BLaER1 (cell line): ENCODE data around the gene GCNA.
A peak's percentile ranks its signal among the peaks of the same experiment; 100 is the strongest.
"Not testable (repeated sequence)": the region's sequence is repeated elsewhere in the genome, so short reads cannot be mapped to it uniquely, and the experiment has no call there.

Source experiments
- H3K27ac ChIP-seq: shearing (Covaris generic); formaldehyde crosslinking; 2 replicates; pipeline ENCODE4 v1.8.1; 2022
- H3K27me3 ChIP-seq: shearing (Covaris generic); formaldehyde crosslinking; 2 replicates; pipeline ENCODE4 v1.8.1; 2022
- H3K36me3 ChIP-seq: shearing (Covaris generic); formaldehyde crosslinking; 2 replicates; pipeline ENCODE4 v1.8.1; 2022
- H3K4me1 ChIP-seq: shearing (Covaris generic); formaldehyde crosslinking; 2 replicates; pipeline ENCODE4 v1.8.1; 2022
- H3K4me2 ChIP-seq: shearing (Covaris generic); formaldehyde crosslinking; 2 replicates; pipeline ENCODE4 v1.8.1; 2022
- H3K4me3 ChIP-seq: shearing (Covaris generic); formaldehyde crosslinking; 2 replicates; pipeline ENCODE4 v1.8.1; 2022
- H3K9ac ChIP-seq: shearing (Covaris generic); formaldehyde crosslinking; 2 replicates; pipeline ENCODE4 v1.8.1; 2022
- H3K9me3 ChIP-seq: shearing (Covaris generic); formaldehyde crosslinking; 2 replicates; pipeline ENCODE4 v1.8.1; 2022
- H4K20me1 ChIP-seq: shearing (Covaris generic); formaldehyde crosslinking; 2 replicates; pipeline ENCODE4 v1.8.1; 2022
- Cebpa-rat ChIP-seq: shearing (Covaris generic); IDR thresholded peaks from 2 replicates; pipeline ENCODE4 v1.8.1; 2022

GCNA gene

DNA sequence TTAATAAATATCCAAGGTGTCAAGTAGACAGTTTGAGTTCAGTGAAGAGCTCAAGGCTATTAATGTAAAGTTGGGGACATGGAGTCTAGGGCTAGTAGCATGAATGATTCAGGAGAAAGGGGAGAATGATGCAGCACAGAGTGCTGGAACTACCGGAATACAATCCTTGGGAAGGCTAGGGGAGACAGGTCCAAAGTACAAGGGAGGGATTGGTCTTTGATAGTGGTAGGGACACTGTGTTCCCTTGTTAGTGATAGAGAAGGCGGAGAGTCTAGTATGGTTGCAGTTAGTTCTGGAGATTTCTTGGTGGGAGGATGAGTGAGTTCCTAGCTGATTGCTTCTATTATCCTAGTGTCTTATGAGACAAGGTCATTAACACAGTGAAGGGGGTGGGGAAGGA is 8.7 kb downstream of the GCNA start:
- Histone ChIP-seq H3K4me3 (no peak overlapping the region), H3K27ac (no peak overlapping the region), H3K9me3 (no peaks in the 10 kb centered on the region), H3K36me3 (no peaks in the 10 kb centered on the region), H3K4me2 (no peak overlapping the region), H3K9ac (no peak overlapping the region), H4K20me1 (no peaks in the 10 kb centered on the region; the same call in 1 of the 2 replicates), H3K4me1 (no peaks in the 10 kb centered on the region), H3K27me3 (peaks cover 26% of the 10 kb centered on the region)
- TF ChIP-seq Cebpa-rat: no peak

- H3K4me3 ChIP-seq, H3K4me1 ChIP-seq, H4K20me1 ChIP-seq, H3K9ac ChIP-seq, H3K27ac ChIP-seq, H3K9me3 ChIP-seq, H3K4me2 ChIP-seq: not testable (repeated sequence)
- H3K36me3 ChIP-seq: peaks cover 17% of the 10 kb centered on the region
- peaks cover 58% of the 10 kb centered on the region for H3K27me3 ChIP-seq
These were observed 15.0 kb downstream of the GCNA start for GRCh38 chrX:71593210-71593609.

DNA sequence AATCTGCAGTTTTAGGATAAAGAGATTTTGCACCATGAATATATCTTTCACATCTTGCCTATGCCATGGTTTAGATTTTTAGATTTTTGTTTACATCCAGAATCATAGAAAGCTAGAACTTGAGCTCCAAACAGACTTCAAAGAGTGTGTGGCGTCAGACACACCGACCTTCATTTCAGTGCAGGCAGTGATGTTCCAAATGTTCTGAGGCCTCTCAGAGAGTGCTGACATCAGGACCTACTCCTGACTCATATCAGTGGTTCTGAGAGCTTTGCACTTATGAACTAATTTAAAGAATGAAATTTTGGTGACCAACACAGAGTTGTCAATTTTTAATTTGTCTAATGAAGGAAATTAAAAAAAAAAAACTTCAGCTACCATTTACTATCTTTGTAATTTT is 21.7 kb downstream of the GCNA start:
- no peak for TF ChIP-seq Cebpa-rat
- no peak overlapping the region for H3K4me3 ChIP-seq
- no peak overlapping the region for H3K9ac ChIP-seq
- H3K36me3 ChIP-seq: peaks cover 70% of the 10 kb centered on the region
- H3K4me1 ChIP-seq: no peaks in the 10 kb centered on the region
- peaks cover 18% of the 10 kb centered on the region for H3K9me3 ChIP-seq
- H3K4me2 ChIP-seq: no peak overlapping the region
- no peak overlapping the region for H3K27ac ChIP-seq
- peaks cover 7% of the 10 kb centered on the region; the same call in 1 of the 2 replicates for H4K20me1 ChIP-seq
- H3K27me3 ChIP-seq: peaks cover 73% of the 10 kb centered on the region

- peaks cover 69% of the 10 kb centered on the region for H3K36me3 ChIP-seq
- H3K9me3 ChIP-seq: peaks cover 18% of the 10 kb centered on the region
- H3K4me3 ChIP-seq: no peak overlapping the region
- H4K20me1 ChIP-seq: 0 out of 2 replicates have a peak, but pooled peaks cover under 1% of the 10 kb centered on the region
- no peak overlapping the region for H3K27ac ChIP-seq
- peaks cover 67% of the 10 kb centered on the region for H3K27me3 ChIP-seq
- H3K4me2 ChIP-seq: no peak overlapping the region
- no peak for TF ChIP-seq Cebpa-rat
- no peak overlapping the region for H3K9ac ChIP-seq
- peaks cover 16% of the 10 kb centered on the region for H3K4me1 ChIP-seq
These were observed 25.4 kb downstream of the GCNA start for GRCh38 chrX:71603618-71604017.

DNA sequence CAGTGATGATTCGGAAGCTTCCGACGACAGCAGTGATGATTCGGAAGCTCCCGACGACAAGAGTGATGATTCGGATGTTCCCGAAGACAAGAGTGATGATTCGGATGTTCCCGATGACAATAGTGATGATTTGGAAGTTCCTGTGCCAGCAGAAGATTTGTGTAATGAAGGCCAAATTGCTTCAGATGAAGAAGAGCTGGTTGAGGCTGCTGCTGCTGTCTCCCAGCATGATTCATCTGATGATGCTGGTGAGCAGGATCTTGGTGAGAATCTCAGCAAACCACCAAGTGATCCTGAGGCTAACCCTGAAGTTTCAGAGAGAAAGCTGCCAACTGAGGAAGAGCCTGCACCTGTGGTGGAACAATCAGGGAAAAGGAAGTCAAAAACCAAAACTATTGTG is 25.9 kb downstream of the GCNA start:
- H3K27ac ChIP-seq: no peak overlapping the region
- no peaks in the 10 kb centered on the region for H4K20me1 ChIP-seq
- peaks cover 71% of the 10 kb centered on the region for H3K36me3 ChIP-seq
- H3K9ac ChIP-seq: no peak overlapping the region
- H3K4me1 ChIP-seq: peaks cover 16% of the 10 kb centered on the region
- TF ChIP-seq Cebpa-rat: no peak
- peaks cover 18% of the 10 kb centered on the region for H3K9me3 ChIP-seq
- H3K4me2 ChIP-seq: no peak overlapping the region
- H3K4me3 ChIP-seq: no peak overlapping the region
- H3K27me3 ChIP-seq: peaks cover 67% of the 10 kb centered on the region

DNA sequence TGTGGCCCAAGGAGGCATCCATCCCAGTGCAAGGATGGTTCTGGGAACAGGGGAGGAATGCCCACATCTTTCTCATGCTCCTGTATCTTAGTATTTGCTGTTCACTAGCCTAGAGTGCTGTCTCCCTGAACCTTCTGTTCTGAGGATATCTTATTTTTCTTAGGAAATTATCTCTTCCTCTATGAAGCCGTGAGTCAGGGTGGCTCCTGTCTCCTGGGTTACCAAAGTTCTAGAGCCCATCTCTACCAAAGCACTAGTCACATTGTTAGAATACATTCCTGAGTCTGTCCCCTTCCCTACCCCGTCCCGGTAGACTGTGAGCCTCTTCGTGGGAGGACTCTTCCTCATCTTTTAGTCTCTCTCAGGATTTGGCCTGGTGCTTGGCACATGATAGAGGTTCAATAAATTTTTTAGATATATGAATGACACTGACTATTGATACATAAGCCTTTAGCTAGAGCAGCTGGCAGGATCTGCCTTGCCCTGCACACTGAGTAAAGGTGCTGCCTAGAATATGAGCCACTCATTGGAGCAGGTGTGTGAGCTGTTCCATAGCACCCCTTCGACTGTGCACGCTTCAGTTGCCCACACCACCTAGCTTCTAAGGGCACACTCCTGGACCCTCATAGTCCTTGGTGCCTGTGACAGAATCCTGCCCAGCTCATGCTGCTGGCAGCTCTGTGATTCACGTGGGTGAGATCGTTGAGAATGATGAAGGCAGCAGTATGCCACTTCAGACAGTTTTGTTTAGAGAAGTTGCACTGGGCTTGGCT is 26.7 kb downstream of the GCNA start:
- H3K9ac ChIP-seq: no peak overlapping the region
- H3K4me2 ChIP-seq: no peak overlapping the region
- H3K27ac ChIP-seq: no peak overlapping the region
- no peak overlapping the region for H3K4me3 ChIP-seq
- H3K27me3 ChIP-seq: peaks cover 69% of the 10 kb centered on the region
- H3K4me1 ChIP-seq: peaks cover 16% of the 10 kb centered on the region
- peaks cover 18% of the 10 kb centered on the region for H3K9me3 ChIP-seq
- H4K20me1 ChIP-seq: no peaks in the 10 kb centered on the region
- peaks cover 76% of the 10 kb centered on the region for H3K36me3 ChIP-seq
- no peak for TF ChIP-seq Cebpa-rat

DNA sequence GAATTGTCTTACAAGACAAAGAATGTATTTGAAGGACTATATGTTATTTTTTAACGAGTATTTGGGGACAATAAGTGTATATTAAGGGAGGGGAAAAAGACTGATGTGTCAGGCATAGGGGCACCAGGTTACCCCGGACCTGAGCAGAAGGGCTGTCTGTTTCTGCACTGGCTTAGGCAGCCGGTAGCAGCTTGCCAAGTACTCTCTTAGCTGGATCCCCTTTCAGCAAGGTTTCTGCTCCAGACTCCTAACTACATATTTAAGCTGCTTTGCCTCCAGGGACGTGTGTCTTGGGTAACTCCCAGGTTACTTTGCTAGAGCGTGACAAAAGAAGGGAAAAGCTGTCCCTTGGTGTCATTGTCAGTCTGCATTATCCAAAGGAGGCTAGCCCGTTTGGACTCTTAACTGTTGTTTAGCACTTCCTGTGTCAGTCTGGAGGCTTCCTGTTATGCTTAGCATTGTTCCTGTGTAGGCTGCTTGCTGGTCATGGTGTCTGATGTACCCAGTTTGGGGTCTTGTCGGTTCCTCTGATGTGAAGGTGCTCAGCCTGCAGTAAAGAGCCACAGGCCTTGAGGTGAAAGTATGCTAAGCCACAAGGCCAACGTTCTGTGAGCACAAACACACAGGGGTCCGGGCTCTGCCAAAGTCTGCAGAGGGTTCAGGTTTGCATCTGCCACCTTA is 28.4 kb downstream of the GCNA start:
- H3K27me3 ChIP-seq: peaks cover 70% of the 10 kb centered on the region
- no peak overlapping the region for H3K4me3 ChIP-seq
- H3K36me3 ChIP-seq: peaks cover 83% of the 10 kb centered on the region
- no peak for TF ChIP-seq Cebpa-rat
- H3K9me3 ChIP-seq: peaks cover 18% of the 10 kb centered on the region
- H3K4me2 ChIP-seq: peak overlapping the region; percentile 52
- H3K9ac ChIP-seq: no peak overlapping the region
- H3K27ac ChIP-seq: peak overlapping the region; percentile 36; the same call in 1 of the 2 replicates
- H4K20me1 ChIP-seq: no peaks in the 10 kb centered on the region
- H3K4me1 ChIP-seq: peaks cover 16% of the 10 kb centered on the region

- Histone ChIP-seq H3K4me3 (no peak overlapping the region), H3K9me3 (peaks cover 13% of the 10 kb centered on the region), H4K20me1 (no peaks in the 10 kb centered on the region), H3K27ac (no peak overlapping the region), H3K36me3 (peaks cover 80% of the 10 kb centered on the region), H3K4me2 (no peak overlapping the region), H3K9ac (no peak overlapping the region), H3K27me3 (peaks cover 72% of the 10 kb centered on the region), H3K4me1 (peaks cover 16% of the 10 kb centered on the region)
- no peak for TF ChIP-seq Cebpa-rat
These were observed 29.3 kb downstream of the GCNA start for GRCh38 chrX:71607488-71607887.

DNA sequence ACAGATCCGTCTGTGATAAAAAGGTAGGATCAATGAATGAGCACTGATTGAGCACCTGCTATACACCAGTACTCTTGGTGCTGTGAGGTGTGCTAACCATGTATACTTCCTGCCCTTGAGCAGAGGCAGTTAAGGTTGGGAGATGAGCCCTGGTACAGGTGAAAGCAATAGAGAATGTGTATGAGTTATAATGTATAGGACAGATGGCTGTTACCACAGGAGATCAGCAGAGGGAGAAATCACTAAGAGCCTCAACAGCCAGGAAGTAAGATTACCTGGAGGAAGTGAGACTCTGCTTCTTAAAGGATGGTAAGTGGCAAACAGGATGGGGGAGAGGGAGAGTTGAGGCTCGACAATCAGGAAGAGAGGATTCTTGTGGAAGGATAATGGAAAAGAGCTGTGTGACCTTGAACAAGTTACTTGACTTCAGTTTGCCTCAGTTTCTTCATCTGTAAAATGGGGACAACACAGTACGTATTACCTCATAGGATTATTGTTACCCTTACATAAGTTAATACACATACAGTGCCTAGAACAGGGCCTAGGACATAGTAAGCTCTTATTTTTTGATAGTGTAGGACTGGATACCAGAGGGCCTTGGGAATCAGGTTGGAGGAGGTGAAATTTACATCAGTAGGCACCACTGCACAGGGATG is 31.0 kb downstream of the GCNA start:
- no peaks in the 10 kb centered on the region; the same call in 1 of the 2 replicates for H3K9me3 ChIP-seq
- TF ChIP-seq Cebpa-rat: no peak
- H3K4me1 ChIP-seq: peaks cover 16% of the 10 kb centered on the region
- no peaks in the 10 kb centered on the region for H4K20me1 ChIP-seq
- no peak overlapping the region for H3K9ac ChIP-seq
- peaks cover 90% of the 10 kb centered on the region for H3K27me3 ChIP-seq
- H3K4me3 ChIP-seq: no peak overlapping the region
- no peak overlapping the region for H3K4me2 ChIP-seq
- H3K27ac ChIP-seq: no peak overlapping the region
- H3K36me3 ChIP-seq: peaks cover 78% of the 10 kb centered on the region

DNA sequence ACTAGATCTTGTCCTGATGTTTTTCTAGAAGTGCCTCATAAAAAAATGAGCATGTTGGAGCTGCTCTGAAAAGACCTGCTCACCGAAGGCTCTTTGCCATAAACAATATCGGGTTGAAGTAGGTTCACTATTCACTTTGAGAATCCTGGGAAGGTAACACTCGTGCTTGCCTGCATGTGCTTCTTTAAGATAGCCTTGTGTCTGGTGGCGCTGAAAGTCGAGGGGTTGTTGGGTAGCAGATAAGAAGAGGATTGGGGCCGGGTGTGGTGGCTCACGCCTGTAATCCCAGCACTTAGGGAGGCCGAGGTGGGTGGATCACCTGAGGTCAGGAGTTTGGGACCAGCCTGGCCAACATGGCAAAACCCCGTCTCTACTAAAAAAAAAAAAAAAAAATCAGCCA is 33.5 kb downstream of the GCNA start:
- not testable (repeated sequence) for H3K4me2 ChIP-seq, H3K9me3 ChIP-seq, H4K20me1 ChIP-seq, H3K27ac ChIP-seq, H3K4me3 ChIP-seq, H3K4me1 ChIP-seq, H3K9ac ChIP-seq
- peaks cover 66% of the 10 kb centered on the region for H3K36me3 ChIP-seq
- H3K27me3 ChIP-seq: peaks cover 81% of the 10 kb centered on the region
